ENCODE results near the gene PXYLP1.

PXYLP1 gene

GRCh38 chr3:141228395-141228794, 3.2 kb upstream of the PXYLP1 start:
- TF ChIP-seq MYC (IDR thresholded peaks at IDR 0.05; ENCODE audit: low read depth, low read length), result no peak
- TF ChIP-seq POLR2A (IDR thresholded peaks at IDR 0.05; ENCODE audit: extremely low read depth, insufficient read length), result no peak
- H3K4me3 ChIP-seq (ENCODE audit: low read depth, low read length), result no peak overlapping the region
- DNase-seq (ENCODE audit: low read depth), result no peak

DNA sequence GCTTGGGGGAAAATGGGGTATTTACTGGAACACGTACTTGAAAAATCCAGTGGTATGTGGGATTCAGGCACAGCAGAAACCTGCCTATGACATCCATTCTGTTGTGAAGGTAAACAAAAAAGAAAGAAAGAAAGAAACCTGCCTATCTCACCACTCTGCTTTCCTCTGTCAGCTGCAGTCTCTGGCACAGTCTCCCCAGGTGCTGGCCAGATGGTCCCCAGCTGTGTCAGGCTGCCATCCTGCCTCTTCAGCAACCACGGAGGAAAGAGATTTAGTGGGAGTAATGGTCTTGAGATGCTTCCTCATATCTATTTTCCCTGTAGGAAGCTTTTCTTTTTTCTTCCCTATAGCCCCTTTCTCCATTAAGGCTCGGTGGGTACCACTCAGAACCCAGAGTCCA, 2.5 kb upstream of the PXYLP1 start:
- no peak for TF ChIP-seq MYC (IDR thresholded peaks at IDR 0.05; ENCODE audit: low read depth, low read length)
- TF ChIP-seq, protein P1, sequence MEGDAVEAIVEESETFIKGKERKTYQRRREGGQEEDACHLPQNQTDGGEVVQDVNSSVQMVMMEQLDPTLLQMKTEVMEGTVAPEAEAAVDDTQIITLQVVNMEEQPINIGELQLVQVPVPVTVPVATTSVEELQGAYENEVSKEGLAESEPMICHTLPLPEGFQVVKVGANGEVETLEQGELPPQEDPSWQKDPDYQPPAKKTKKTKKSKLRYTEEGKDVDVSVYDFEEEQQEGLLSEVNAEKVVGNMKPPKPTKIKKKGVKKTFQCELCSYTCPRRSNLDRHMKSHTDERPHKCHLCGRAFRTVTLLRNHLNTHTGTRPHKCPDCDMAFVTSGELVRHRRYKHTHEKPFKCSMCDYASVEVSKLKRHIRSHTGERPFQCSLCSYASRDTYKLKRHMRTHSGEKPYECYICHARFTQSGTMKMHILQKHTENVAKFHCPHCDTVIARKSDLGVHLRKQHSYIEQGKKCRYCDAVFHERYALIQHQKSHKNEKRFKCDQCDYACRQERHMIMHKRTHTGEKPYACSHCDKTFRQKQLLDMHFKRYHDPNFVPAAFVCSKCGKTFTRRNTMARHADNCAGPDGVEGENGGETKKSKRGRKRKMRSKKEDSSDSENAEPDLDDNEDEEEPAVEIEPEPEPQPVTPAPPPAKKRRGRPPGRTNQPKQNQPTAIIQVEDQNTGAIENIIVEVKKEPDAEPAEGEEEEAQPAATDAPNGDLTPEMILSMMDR (IDR thresholded peaks at IDR 0.05; ENCODE audit: low read depth, low read length), result no peak
- H3K4me3 ChIP-seq (ENCODE audit: low read depth, low read length), result no peak overlapping the region
- DNase-seq (ENCODE audit: low read depth), result no peak

GRCh38 chr3:141230293-141230692, 1.3 kb upstream of the PXYLP1 start:
- DNase-seq (ENCODE audit: low read depth), result no peak
- TF ChIP-seq, protein P2, sequence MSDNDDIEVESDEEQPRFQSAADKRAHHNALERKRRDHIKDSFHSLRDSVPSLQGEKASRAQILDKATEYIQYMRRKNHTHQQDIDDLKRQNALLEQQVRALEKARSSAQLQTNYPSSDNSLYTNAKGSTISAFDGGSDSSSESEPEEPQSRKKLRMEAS (IDR thresholded peaks at IDR 0.05; ENCODE audit: low read depth, low read length), result no peak
- no peak for TF ChIP-seq MYC (IDR thresholded peaks at IDR 0.05; ENCODE audit: low read depth, low read length)
- no peak for TF ChIP-seq POLR2A (IDR thresholded peaks at IDR 0.05; ENCODE audit: extremely low read depth, insufficient read length)
- TF ChIP-seq, protein P1 (IDR thresholded peaks at IDR 0.05; ENCODE audit: low read depth, low read length), result no peak

GRCh38 chr3:141231952-141232823, 563 bp downstream of the PXYLP1 start:
- peak; percentile 28 for DNase-seq (ENCODE audit: low read depth)
- peak overlapping the region; percentile 54 for H3K4me3 ChIP-seq (ENCODE audit: low read depth, low read length)
- no peak for TF ChIP-seq MYC (IDR thresholded peaks at IDR 0.05; ENCODE audit: low read depth, low read length)

More at GRCh38 chr3:141230293-141230692, 1.3 kb upstream of the PXYLP1 start:
- H3K4me3 ChIP-seq (ENCODE audit: low read depth, low read length), result no peak overlapping the region

DNA sequence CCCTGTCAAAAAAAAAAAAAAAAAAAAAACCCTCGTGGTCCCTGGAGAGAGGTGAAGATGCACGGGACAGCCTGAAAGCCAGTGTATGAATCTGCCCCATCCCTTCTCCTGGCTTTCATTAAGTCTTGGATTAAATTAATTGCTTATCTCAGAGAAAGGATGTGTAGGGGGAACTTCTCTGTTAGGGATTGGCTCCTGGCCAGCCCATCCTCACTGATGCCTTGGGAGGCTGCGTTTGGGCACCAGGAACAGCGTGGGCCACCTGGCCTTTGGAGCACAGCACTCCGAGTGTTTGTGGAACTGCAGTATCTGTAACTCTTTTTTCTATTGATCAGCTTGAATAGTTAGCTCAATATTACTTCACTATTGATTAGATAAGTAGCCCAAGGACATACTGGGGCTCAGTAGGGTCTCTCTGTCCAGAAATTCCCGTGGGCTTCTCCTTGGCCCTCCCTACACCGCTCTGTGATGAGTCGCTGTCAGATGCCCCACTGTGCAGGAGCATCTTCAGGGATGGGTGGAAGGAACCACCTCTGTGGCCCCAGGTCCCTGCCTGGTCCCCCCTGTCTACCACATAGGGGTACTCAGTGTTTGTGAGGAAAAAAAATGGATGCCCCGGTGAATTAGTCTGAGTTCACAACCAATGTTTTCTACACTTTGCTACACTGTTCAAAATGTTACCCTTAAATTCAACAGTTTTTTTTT, 2.0 kb downstream of the PXYLP1 start:
- H3K4me3 ChIP-seq (ENCODE audit: low read depth, low read length), result no peak overlapping the region
- TF ChIP-seq, protein P1 (IDR thresholded peaks at IDR 0.05; ENCODE audit: low read depth, low read length), result no peak
- TF ChIP-seq MYC (IDR thresholded peaks at IDR 0.05; ENCODE audit: low read depth, low read length) (no peak), POLR2A (IDR thresholded peaks at IDR 0.05; ENCODE audit: extremely low read depth, insufficient read length) (no peak)
- no peak for DNase-seq (ENCODE audit: low read depth)

- no peak overlapping the region for H3K4me3 ChIP-seq (ENCODE audit: low read depth, low read length)
- TF ChIP-seq, protein P1 (IDR thresholded peaks at IDR 0.05; ENCODE audit: low read depth, low read length), result no peak
- no peak for TF ChIP-seq POLR2A (IDR thresholded peaks at IDR 0.05; ENCODE audit: extremely low read depth, insufficient read length)
- TF ChIP-seq, protein P2 (IDR thresholded peaks at IDR 0.05; ENCODE audit: low read depth, low read length), result no peak
- no peak for TF ChIP-seq MYC (IDR thresholded peaks at IDR 0.05; ENCODE audit: low read depth, low read length)
Measured at GRCh38 chr3:141234283-141234682, 2.7 kb downstream of the PXYLP1 start.

DNA sequence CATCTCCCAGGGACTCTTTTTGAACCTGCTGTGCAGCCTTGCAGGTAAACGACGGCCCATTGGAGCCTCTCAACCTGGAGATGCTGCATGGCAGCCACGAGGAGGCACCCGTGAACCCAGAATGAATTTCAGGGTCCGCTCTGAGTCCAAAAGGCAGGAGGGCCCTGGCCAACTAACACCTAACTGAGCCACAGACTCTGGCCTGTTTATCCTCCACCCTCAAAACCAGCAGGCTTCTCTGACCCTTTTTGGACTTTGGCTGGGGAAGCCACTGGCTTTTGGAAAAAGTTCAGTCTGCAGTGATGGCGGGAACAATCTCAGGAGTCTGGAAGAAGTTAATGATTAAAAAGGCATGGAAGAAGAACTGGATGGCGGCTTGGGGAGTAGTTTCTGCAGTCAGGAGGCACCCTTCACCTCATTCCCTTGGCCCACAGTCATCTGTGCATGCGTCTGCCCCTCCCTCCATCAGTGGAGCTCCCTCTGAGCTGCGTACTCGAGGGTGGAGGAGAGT, 4.1 kb downstream of the PXYLP1 start:
- no peak for TF ChIP-seq POLR2A (IDR thresholded peaks at IDR 0.05; ENCODE audit: extremely low read depth, insufficient read length)
- TF ChIP-seq, protein P1 (IDR thresholded peaks at IDR 0.05; ENCODE audit: low read depth, low read length), result no peak
- no peak for TF ChIP-seq MYC (IDR thresholded peaks at IDR 0.05; ENCODE audit: low read depth, low read length)
- TF ChIP-seq, protein P2 (IDR thresholded peaks at IDR 0.05; ENCODE audit: low read depth, low read length), result no peak
- no peak overlapping the region for H3K4me3 ChIP-seq (ENCODE audit: low read depth, low read length)
- DNase-seq (ENCODE audit: low read depth), result no peak

More at GRCh38 chr3:141234283-141234682, 2.7 kb downstream of the PXYLP1 start:
- peak; percentile 62 for DNase-seq (ENCODE audit: low read depth)

All from NB4 (cell line).